GM19455 (cell line): ENCODE results near the gene OR5K4.
"Not testable (repeated sequence)": the region's sequence is repeated elsewhere in the genome, so short reads cannot be mapped to it uniquely, and the experiment has no call there.

Experiments used
- ATAC-seq: cut with Tn5 transposase; IDR thresholded peaks from one replicate; pipeline ENCODE4 v1.9.1; 2021; ENCODE audit not compliant: unreplicated experiment

The OR5K4 gene

GRCh38 chr3:98367464-98368246, 14.0 kb downstream of the OR5K4 start:
- ATAC-seq: no peak

DNA sequence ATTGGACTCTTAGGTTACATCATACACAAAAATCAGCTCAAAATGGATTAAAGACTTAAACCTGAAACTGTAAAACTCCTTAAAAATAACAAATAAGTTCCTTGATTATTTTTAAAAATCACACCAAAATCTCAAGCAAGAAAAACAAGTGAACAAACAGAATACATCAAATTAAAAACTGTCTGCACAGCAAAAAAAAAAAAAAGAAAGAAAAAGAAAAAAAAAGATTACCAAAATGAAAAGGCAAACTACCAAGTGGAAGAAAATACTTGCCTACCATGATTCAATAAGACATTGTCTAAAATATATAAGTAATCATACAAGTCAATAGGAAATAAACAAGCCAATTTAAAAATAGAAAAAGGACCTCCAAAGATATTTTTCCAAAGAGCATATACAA, 17.5 kb downstream of the OR5K4 start:
- no peak for ATAC-seq

DNA sequence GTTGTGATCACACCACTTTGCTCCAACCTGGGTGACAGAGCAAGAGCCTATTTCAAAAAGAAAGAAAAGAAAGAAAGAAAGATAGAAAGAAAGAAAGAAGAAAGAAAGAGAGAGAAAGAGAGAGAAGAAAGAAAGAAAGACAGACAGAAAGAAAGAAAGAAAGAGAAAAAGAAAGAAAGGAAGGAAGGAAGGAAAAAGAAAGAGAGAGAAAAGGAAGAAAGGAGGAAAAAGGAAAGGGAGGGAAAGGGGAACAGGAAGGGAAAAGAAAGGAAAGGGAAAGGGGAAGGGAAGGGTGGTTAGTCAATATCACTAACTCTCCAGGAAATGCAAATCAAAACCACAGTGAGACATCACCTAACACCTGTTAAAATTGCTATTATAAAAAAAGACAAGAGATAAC, 18.2 kb downstream of the OR5K4 start:
- no peak for ATAC-seq

- no peak for ATAC-seq
Observed at GRCh38 chr3:98372445-98372844, 18.8 kb downstream of the OR5K4 start.

GRCh38 chr3:98376631-98377030, 23.0 kb downstream of the OR5K4 start:
- no peak for ATAC-seq

DNA sequence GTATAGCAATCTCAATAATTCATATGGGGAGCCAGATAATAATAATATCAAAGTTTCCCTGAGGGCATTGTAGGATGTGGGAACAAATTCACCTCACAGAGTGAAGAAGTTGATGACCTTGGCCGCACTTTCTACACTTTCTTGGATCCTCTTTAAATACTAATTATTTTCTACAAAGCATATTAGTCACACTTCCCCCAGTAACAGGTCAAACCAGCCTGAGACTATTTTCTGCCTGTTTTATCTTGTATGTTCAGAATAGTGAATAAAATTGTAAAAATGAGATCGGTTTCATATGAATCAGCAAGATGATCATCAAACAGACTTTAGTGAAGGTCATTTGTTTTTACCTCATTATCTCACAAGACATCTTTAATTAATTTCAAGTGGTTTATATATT, 34.5 kb downstream of the OR5K4 start:
- no peak for ATAC-seq

DNA sequence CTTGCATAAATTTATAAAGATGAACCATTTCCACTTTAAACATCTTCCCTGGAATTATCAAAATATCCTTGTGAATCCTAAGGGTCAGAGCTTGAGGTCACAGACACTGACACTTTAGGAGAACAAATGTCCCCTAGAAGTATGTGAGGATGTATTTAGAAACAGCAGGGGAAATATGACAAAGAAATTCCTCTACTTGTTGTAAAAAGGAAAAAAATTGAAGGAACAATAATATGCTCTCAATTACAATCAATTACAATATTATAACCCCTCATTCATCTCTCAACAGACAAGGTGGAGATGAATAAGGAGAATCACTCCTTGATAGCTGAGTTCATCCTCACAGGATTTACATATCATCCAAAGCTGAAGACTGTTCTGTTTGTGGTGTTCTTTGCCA, 36.7 kb downstream of the OR5K4 start, which contains the start of gene OR5K3:
Gene OR5K3, plus strand, starts transcription at position 301 of the 400 bp plus-strand sequence. Its CDS starts 0 bp downstream, at position 301.
- ATAC-seq: no peak

DNA sequence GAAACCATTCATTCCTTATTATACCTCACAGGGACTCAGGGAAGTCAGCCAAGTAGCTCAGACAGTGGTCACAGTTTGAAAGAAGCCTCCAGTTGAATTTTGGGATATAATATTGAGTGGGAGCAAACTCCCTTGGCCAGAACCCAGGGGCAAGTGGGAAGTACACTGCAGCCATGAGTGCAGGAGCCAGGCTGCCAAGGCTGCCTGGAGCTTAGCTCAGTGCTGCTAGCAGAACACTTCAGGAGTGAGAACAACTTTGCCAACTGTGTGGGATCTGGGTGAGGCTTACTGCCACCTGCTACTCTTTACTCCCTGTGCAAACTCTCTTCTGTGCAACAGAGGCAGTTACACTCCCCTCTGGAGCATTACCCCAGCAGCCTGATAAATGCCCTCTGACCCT, 41.4 kb downstream of the OR5K4 start:
- no peak for ATAC-seq

GRCh38 chr3:98396482-98396881, 42.8 kb downstream of the OR5K4 start:
- not testable (repeated sequence) for ATAC-seq

GRCh38 chr3:98398513-98398912, 44.9 kb downstream of the OR5K4 start:
- no peak for ATAC-seq

GRCh38 chr3:98402507-98402906, 48.9 kb downstream of the OR5K4 start:
- ATAC-seq: no peak

- no peak for ATAC-seq
Observed at GRCh38 chr3:98404010-98404409, 50.4 kb downstream of the OR5K4 start.
